DOHH2 (cell line): ENCODE data around the gene RASAL1.

ENCODE experiments used
- H3F3A ChIP-seq: fragments of 200-600 bp; sonication (generic), shearing (Covaris generic); 2 replicates; pipeline ENCODE4 v1.6.0; 2016; ENCODE audit warnings: antibody characterized with exemption, mild to moderate bottlenecking; ENCODE audit not compliant: control insufficient read depth, insufficient read depth
- H3K27ac ChIP-seq: fragments of 200-600 bp; sonication (generic); 2 replicates; pipeline ENCODE4 v1.5.1; 2014; ENCODE audit warnings: low read depth, mild to moderate bottlenecking, low read length, moderate library complexity
- H3K27me3 ChIP-seq: fragments of 200-600 bp; sonication (generic); 2 replicates; pipeline ENCODE4 v1.6.1; 2014; ENCODE audit warnings: mild to moderate bottlenecking, low read length, mixed read lengths; ENCODE audit not compliant: control insufficient read depth
- H3K36me3 ChIP-seq: fragments of 200-600 bp; sonication (generic); 2 replicates; pipeline ENCODE4 v1.6.1; 2014; ENCODE audit warnings: mild to moderate bottlenecking, low read length, moderate library complexity, mixed read lengths; ENCODE audit not compliant: control insufficient read depth
- H3K4me1 ChIP-seq: fragments of 200-600 bp; sonication (generic); 2 replicates; pipeline ENCODE4 v1.6.1; 2014; ENCODE audit warnings: mild to moderate bottlenecking, low read length, mixed read lengths; ENCODE audit not compliant: control insufficient read depth
- H3K4me2 ChIP-seq: fragments of 200-600 bp; sonication (generic); 2 replicates; pipeline ENCODE4 v1.6.0; 2014; ENCODE audit warnings: mild to moderate bottlenecking, low read length, moderate library complexity
- H3K4me3 ChIP-seq: fragments of 200-600 bp; sonication (generic); 2 replicates; pipeline ENCODE4 v1.5.1; 2014; ENCODE audit warnings: mild to moderate bottlenecking, low read length, mixed read lengths
- H3K79me2 ChIP-seq: fragments of 200-600 bp; sonication (generic); 2 replicates; pipeline ENCODE4 v1.6.1; 2014; ENCODE audit warnings: mild to moderate bottlenecking, low read length, mixed read lengths; ENCODE audit not compliant: control insufficient read depth
- H3K9me2 ChIP-seq: fragments of 200-600 bp; sonication (generic); replicated peaks from 2 replicates; pipeline ENCODE4 v1.6.1; 2014; ENCODE audit warnings: mild to moderate bottlenecking, low read length, mixed read lengths; ENCODE audit not compliant: control insufficient read depth
- H3K9me3 ChIP-seq: fragments of 200-600 bp; sonication (generic); 2 replicates; pipeline ENCODE4 v1.6.1; 2014; ENCODE audit warnings: antibody characterized with exemption, low read length, mixed read lengths; ENCODE audit not compliant: control insufficient read depth, insufficient read depth
- H4K20me1 ChIP-seq: fragments of 200-600 bp; sonication (generic); 2 replicates; pipeline ENCODE4 v1.6.0; 2014; ENCODE audit warnings: low read depth, mild to moderate bottlenecking, antibody characterized with exemption, low read length, moderate library complexity; ENCODE audit not compliant: control insufficient read depth, insufficient read depth
- CTCF ChIP-seq: fragments of 200-600 bp; sonication (generic); IDR thresholded peaks from one replicate; pipeline ENCODE4 v1.5.1; 2014; ENCODE audit warnings: antibody characterized with exemption, mild to moderate bottlenecking, low read depth, low read length; ENCODE audit not compliant: poor library complexity, severe bottlenecking
- EZH2phosphoT487 ChIP-seq: fragments of 200-600 bp; sonication (generic); IDR thresholded peaks from 2 replicates; pipeline ENCODE4 v1.6.1; 2017; ENCODE audit warnings: borderline replicate concordance, mild to moderate bottlenecking, antibody characterized with exemption, low read length, moderate library complexity, mixed read lengths

Gene RASAL1

DNA sequence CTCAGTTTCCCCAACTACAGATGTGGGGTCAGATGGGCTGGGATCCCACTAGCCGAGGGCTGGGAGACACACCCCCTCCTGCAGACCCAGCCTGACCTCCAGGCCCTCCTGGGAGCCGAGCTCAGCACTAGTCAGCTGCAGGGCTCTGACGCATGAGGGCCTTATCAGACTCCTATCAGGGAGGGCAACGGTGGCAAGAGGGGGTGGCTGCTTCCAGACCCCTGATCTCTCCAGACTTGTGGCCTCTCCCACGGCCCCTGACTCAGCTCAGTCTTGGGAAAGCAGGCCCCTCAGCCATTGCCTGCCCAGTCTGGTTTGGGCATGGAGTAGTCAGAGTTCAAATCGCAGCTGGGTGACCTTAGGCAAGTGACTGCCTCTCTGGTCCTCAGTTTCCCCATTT, 2.5 kb downstream of the RASAL1 start:
- Histone ChIP-seq H3K9me3 (no peaks in the 10 kb centered on the region), H3K27ac (no peak overlapping the region), H3K27me3 (no peaks in the 10 kb centered on the region), H3F3A (peaks cover 9% of the 10 kb centered on the region; the same call in 1 of the 2 replicates), H3K36me3 (peaks cover 14% of the 10 kb centered on the region), H3K79me2 (peaks cover 50% of the 10 kb centered on the region), H4K20me1 (0 out of 2 replicates have a peak, but pooled peaks cover 3% of the 10 kb centered on the region), H3K4me2 (peak overlapping the region; percentile 94; the same call in 1 of the 2 replicates), H3K4me1 (peaks cover 78% of the 10 kb centered on the region), H3K4me3 (no peak overlapping the region; the same call in 1 of the 2 replicates), H3K9me2 (no peaks in the 10 kb centered on the region)
- no peak for TF ChIP-seq EZH2phosphoT487
- TF ChIP-seq CTCF: no peak

- Histone ChIP-seq H3K27ac (no peak overlapping the region), H3K79me2 (peaks cover 50% of the 10 kb centered on the region), H3K4me3 (peak overlapping the region; percentile 21; the same call in 1 of the 2 replicates), H3K36me3 (peaks cover 20% of the 10 kb centered on the region), H4K20me1 (0 out of 2 replicates have a peak, but pooled peaks cover 3% of the 10 kb centered on the region), H3K9me3 (no peaks in the 10 kb centered on the region), H3K4me2 (peak overlapping the region; percentile 35), H3K9me2 (no peaks in the 10 kb centered on the region), H3K27me3 (no peaks in the 10 kb centered on the region), H3K4me1 (peaks cover 69% of the 10 kb centered on the region), H3F3A (peaks cover 6% of the 10 kb centered on the region; the same call in 1 of the 2 replicates)
- TF ChIP-seq EZH2phosphoT487 (no peak), CTCF (no peak)
Observed at GRCh38 chr12:113131556-113131955, 4.0 kb downstream of the RASAL1 start.

DNA sequence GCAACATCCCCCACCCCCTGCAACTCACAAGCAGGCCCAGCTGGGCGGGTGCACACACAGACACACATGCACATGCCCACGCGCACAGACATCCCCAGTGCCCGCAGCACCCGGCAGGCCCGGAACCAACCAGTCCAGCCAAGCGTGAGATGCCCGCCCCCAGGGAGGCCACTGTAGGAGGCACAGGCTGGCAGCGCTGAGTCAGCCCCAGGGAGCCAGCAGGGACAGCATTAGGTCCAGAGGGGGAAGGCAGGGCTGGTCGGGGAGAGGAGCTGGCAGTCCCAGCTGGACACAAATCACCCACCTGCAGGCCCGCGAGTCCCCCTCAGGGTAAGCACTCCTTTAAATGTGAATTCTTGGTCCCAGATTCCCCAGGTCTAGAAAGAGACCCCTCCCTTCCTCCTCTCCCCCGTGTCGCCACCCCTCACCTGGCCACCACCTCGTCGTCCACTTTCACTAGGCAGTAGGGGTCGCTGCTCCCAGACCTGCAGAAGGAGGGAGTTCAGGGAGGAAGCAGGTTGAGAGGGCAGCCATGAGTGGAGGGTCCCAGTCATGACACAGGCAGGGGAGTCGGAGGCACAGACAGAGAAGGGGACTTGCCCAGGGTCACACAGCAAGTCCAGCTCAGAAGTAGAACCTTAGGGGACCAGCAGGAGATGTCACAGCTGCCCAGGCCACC, 5.0 kb downstream of the RASAL1 start:
- TF ChIP-seq EZH2phosphoT487: no peak
- peak; percentile 78 for TF ChIP-seq CTCF
- Histone ChIP-seq H3K9me2 (no peaks in the 10 kb centered on the region), H3K36me3 (peaks cover 23% of the 10 kb centered on the region), H3K27ac (0 out of 2 replicates have a peak overlapping the region, but pooled peaks have one; percentile 17), H3K4me2 (peak overlapping the region; percentile 70), H3K27me3 (no peaks in the 10 kb centered on the region), H3K9me3 (no peaks in the 10 kb centered on the region), H3K4me3 (peak overlapping the region; percentile 53), H3K79me2 (peaks cover 50% of the 10 kb centered on the region), H4K20me1 (0 out of 2 replicates have a peak, but pooled peaks cover 3% of the 10 kb centered on the region), H3F3A (peaks cover 5% of the 10 kb centered on the region; the same call in 1 of the 2 replicates), H3K4me1 (peaks cover 61% of the 10 kb centered on the region)
